T-helper 9 cell (primary cell): ENCODE results near the gene CPPED1.

Experiments used
- DNase-seq: peaks from one replicate; pipeline ENCODE4 v3.0.0-alpha.2; 2020

CPPED1 gene

GRCh38 chr16:12729448-12729847 is 74.2 kb downstream of the CPPED1 start:
- no peak for DNase-seq

DNA sequence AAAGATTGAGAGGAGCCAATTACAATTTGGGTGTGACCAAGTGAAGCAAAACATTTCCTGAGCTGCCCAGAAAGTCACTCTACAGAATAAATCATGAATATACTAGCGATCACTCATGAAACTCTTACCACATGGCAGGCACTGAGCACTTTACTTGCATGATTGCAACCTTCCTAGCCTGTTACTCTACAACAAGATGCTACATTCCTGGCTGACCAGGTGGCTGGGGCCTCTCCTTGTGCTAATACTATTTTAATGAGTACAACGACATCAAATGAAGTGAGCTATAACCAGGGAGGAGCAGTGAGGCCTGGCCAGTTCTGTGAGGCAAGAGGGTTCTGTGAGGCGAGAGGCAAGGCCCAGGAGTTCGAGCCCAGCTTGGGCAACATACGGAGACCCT is 75.2 kb downstream of the CPPED1 start:
- DNase-seq = no peak

GRCh38 chr16:12724226-12724625 is 79.5 kb downstream of the CPPED1 start:
- no peak for DNase-seq

- no peak for DNase-seq
These were observed 80.0 kb downstream of the CPPED1 start for GRCh38 chr16:12723681-12724080.

- DNase-seq = no peak
These were observed 81.8 kb downstream of the CPPED1 start for GRCh38 chr16:12721841-12722421.

GRCh38 chr16:12719972-12720371 is 83.7 kb downstream of the CPPED1 start:
- no peak for DNase-seq

- DNase-seq = no peak
These were observed 87.0 kb downstream of the CPPED1 start for GRCh38 chr16:12716658-12717057.

- DNase-seq = no peak
These were observed 93.9 kb downstream of the CPPED1 start for GRCh38 chr16:12709807-12710206.

DNA sequence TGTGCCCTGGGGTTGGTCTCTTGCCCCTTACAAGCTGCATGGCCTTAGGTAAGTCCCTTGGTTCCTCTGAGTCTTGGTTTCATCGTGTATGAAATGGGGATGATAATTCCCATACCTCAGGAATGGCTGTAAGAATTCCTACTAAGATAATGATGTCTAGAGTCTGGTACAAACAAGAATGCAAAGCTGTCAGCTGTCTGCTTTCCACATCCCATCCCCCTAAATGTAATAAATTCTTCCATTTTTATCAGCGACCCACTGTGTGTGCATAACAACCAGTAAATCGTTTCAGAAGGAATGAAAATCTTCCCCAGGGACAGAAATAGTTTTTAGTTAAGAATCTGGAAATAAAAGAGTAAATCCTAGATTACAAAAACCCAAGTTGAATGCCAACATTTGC is 95.4 kb downstream of the CPPED1 start:
- DNase-seq = no peak

DNA sequence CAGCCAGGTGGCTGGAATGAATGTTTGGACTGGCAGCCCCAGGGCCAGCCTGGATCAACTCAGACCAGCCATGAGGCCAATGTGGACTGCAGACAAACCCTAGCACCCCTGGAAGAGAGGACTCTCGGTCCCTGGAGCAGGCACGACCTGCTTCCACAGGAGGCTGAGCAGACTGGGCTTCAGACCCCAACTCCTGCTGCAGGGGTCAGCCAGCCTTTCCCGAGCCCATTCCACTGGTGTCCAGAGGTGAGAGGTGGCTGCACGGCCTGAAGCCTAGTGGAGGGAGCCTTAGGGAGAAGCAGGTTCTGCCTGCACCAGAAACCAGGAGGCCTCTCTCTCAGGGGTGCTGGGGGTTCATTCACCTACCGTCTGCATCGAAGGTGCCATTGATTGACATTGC is 97.1 kb downstream of the CPPED1 start:
- no peak for DNase-seq

DNA sequence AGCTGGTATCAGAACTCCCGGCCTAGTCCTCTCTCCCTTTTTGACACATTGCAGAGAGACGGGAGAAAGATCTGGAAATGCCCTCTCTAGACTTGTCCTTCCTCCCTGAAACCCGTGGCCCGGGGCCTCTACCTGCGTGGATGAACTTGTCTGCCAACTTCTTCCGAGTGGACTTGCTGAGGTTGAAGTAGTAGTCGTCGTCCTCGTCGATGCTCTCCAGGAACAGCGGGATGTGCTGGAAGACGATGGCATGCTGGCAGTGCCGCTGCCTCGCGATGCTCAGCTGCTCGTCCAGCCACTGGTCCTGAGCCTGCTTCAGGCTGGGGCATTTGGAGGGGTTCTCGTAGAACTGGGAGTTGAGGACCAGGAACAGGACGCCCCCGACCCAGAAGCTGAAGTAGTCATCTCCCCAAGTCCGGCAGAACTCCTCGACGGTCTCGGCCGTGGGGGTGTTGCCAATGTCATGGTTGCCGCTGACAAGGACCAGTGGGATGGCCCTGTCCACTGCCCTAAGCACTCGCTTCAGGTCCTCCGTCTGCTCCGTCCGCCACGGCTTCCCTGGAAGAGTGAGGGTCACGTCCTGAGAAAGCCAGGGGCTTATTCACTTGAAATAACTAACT is 99.1 kb downstream of the CPPED1 start:
- no peak for DNase-seq

DNA sequence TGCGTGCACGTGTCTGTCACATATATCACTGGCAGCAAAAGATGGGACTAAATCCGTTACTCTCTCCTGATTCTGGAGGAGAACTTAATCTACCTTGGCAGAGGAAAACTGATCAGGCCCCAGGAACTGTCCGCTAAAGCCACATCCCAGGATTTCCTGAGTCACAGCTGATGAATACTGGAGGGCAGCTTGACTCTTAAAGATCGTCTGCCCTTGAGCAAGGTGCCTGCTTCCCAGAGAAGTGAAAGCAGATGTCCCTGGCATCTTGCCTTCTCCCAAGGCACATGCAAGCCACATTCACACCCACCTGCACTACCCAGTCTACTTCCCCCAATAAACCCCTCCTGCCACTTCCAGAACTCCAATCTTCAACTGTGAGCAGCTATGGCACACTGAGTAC is 99.8 kb downstream of the CPPED1 start:
- DNase-seq = no peak

GRCh38 chr16:12700161-12700560 is 103.5 kb downstream of the CPPED1 start:
- no peak for DNase-seq

GRCh38 chr16:12699161-12699560 is 104.5 kb downstream of the CPPED1 start:
- no peak for DNase-seq

- DNase-seq = no peak
These were observed 106.2 kb downstream of the CPPED1 start for GRCh38 chr16:12697437-12697836.

- DNase-seq = no peak
These were observed 108.2 kb downstream of the CPPED1 start for GRCh38 chr16:12695454-12695853.

GRCh38 chr16:12690024-12690423 is 113.7 kb downstream of the CPPED1 start:
- no peak for DNase-seq

DNA sequence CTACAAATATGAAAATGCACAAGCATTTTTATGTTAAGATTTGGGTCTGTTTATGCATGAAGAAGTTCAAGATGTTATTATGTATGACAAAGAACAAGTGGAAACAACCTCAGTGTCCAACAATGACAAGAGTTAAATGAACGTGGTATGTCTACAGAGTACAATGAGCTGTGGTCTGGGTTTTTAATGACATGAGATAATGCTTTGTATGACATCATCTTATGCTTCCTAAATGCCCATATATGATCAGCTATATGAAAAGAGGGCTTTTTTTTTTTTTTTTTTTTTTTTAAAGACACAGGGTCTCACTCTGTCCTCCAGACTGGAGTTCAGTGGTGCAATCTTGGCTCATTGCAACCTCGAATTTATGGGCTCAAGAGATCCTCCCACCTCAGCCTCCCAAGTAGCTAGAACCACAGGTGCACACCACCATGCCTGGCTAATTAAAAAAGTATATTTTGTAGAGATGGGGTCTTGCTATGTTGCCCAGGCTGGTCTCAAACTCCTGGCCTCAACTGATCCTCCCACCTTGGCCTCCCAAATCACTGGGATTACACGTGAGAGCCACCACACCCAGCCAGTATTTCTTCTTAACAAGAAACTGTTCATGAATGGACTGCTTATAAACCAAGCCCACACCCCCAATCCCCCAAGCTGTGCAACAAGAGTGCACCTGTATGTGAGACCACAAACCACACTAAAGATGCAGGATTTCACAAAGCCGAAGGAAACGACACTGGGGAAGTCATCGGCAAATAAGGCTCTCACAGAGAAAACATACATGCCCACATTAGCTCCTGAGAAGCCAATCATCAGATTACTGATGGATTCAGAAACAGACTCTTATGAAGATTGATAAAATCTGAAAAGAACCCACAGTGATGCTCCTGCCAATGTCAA is 114.5 kb downstream of the CPPED1 start:
- no peak for DNase-seq

- no peak for DNase-seq
These were observed 117.9 kb downstream of the CPPED1 start for GRCh38 chr16:12685806-12686205.

GRCh38 chr16:12682432-12683165 is 121.1 kb downstream of the CPPED1 start:
- DNase-seq = no peak

- no peak for DNase-seq
These were observed 122.0 kb downstream of the CPPED1 start for GRCh38 chr16:12681653-12682052.

DNA sequence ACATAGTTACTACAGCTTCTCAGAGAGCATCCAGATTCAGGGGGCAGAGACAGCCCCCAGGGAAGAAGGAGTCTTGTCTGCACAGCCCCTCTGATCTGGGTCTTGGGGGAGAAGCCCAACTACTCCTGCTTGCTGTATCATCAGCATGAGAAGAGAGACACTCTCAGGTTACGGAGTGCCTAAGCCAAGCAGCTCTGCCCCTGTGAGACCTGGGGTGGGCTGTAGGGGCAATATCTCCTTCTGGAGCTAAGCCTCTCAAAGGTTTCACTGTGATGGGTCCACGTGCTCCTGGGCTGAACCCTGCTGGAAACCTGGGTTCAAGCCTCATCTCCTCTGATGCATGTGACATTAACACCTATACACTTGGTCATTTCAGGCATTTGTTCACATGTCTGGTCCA is 123.2 kb downstream of the CPPED1 start:
- no peak for DNase-seq

DNA sequence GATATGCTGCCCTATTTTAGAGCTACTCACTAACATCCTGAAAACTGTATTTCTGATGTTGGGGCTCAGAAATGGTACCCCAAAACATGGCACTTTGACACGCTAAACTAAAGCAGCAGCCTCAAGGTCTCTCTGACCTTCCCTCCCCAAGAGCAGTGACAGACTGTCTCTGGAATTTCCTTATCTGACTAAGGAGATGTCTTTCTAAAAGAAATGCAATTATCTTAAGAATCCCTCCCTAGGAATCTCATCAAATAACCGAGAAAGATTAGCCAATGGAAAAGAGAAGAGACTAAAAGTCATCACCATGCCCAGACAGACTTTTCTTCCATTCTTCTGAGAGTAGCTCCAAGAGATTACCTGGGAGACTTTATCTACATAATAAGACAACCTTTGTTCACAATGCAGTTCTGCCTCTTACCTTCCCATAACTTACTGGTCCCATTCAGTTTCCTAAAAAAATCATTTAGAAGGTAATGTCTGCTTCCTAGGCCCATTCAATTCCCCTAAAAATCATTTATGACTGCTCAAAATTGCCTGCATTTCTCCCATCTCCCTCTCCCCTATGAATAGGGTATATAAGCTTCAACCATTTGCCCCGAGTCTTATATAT is 123.9 kb downstream of the CPPED1 start:
- no peak for DNase-seq
